Brain microvascular endothelial cell (primary cell): ENCODE measurements around the gene MYBPHL.

Experiments used
- DNase-seq: peaks from one replicate; pipeline ENCODE4 v3.0.0-alpha.2; 2020
- H3K27ac ChIP-seq: fragments of 250-450 bp; sonication (Bioruptor Pico); 2 replicates; pipeline ENCODE4 v1.5.1; 2020; ENCODE audit warnings: mild to moderate bottlenecking, moderate library complexity
- H3K27me3 ChIP-seq: fragments of 250-450 bp; sonication (Bioruptor Pico); replicated peaks from 2 replicates; pipeline ENCODE4 v1.5.1; 2020; ENCODE audit warnings: mild to moderate bottlenecking
- H3K36me3 ChIP-seq: fragments of 250-450 bp; sonication (Bioruptor Pico); replicated peaks from 2 replicates; pipeline ENCODE4 v1.5.1; 2020; ENCODE audit warnings: mild to moderate bottlenecking
- H3K4me3 ChIP-seq: 2 replicates; pipeline ENCODE4 v1.5.1; 2011; ENCODE audit warnings: low read depth, mild to moderate bottlenecking, control low read depth, low read length, moderate library complexity
- CTCF ChIP-seq: IDR thresholded peaks from 2 replicates; pipeline ENCODE4 v1.5.1; 2011; ENCODE audit warnings: low read depth, mild to moderate bottlenecking, moderate library complexity, low read length, control low read depth, inconsistent platforms; ENCODE audit errors: missing control alignments
- in situ Hi-C: cut with HindIII; loops from 2 replicates; pipeline ENCODE4 v1.10.0; 2017; ENCODE audit warnings: low sequenced_read_pairs, low pct_ligation_motif_present

The MYBPHL gene, protein sequence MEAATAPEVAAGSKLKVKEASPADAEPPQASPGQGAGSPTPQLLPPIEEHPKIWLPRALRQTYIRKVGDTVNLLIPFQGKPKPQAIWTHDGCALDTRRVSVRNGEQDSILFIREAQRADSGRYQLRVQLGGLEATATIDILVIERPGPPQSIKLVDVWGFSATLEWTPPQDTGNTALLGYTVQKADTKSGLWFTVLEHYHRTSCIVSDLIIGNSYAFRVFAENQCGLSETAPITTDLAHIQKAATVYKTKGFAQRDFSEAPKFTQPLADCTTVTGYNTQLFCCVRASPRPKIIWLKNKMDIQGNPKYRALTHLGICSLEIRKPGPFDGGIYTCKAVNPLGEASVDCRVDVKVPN

DNA sequence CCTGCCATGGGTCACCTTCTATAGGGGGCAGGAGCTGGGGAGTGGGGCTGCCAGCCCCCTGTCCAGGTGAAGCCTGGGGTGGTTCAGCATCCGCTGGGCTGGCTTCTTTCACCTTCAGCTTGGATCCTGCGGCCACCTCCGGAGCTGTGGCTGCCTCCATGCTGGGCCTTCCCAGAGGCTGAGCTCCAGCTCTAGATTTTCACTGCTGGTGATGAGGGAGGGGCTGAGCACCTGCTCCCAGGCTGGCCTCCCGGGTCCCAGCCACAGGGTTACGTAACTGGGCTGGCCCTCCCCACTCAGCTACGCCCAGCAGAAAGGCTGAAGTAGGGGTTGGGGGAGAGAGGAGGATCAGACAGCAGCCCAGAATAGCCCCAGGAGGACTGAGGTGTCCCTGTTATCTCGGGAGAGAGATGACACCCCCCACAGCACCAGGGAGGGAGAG, at the start of gene MYBPHL:
MYBPHL (minus strand) TSS at position 180 of the 442 bp plus-strand sequence; CDS start at position 160, 20 bp downstream.
- in situ Hi-C loops: no loop called here
- no peak for TF ChIP-seq CTCF
- Histone ChIP-seq H3K27ac (no peak within 1 kb of the TSS), H3K4me3 (no peak within 1 kb of the TSS), H3K36me3 (peaks cover 5% of the 10 kb centered on the region), H3K27me3 (no peaks in the 10 kb centered on the region)
- no peak for DNase-seq

GRCh38 chr1:109356505-109356904, 49.7 kb upstream of the MYBPHL start:
- no peak for DNase-seq
- TF ChIP-seq CTCF: no peak
- Histone ChIP-seq H3K27me3 (no peaks in the 10 kb centered on the region), H3K36me3 (peaks cover 10% of the 10 kb centered on the region), H3K27ac (no peak overlapping the region), H3K4me3 (no peak overlapping the region)
- in situ Hi-C loops: no loop called here

GRCh38 chr1:109354929-109355328, 48.1 kb upstream of the MYBPHL start:
- TF ChIP-seq CTCF: no peak
- no peak for DNase-seq
- in situ Hi-C loops: no loop called here
- H3K27ac ChIP-seq: no peak overlapping the region
- H3K36me3 ChIP-seq: peaks cover 17% of the 10 kb centered on the region
- H3K4me3 ChIP-seq: no peak overlapping the region
- no peaks in the 10 kb centered on the region for H3K27me3 ChIP-seq

DNA sequence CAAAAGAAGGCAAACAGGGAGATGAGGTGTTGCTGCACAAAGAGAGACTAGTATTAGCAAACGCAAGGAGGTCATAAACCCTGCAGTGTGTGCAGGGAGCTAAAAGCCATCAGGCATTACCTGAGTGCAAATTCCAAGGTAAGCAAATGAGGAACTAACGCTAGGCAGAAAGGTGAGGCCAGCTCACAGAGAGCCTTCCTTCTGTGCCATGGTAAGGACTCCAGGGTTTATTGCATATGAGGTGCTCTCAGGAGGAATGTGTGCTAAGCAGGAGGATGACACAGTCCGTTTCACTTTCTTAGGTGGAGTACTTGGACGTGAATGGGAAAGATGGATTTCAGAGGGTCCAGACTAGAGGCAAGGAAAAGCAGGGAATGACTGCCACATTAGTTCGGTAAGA, 44.6 kb upstream of the MYBPHL start:
- Histone ChIP-seq H3K4me3 (no peak overlapping the region), H3K27me3 (no peaks in the 10 kb centered on the region), H3K27ac (no peak overlapping the region), H3K36me3 (peaks cover 32% of the 10 kb centered on the region)
- no peak for DNase-seq
- no peak for TF ChIP-seq CTCF
- in situ Hi-C loops: no loop called here

DNA sequence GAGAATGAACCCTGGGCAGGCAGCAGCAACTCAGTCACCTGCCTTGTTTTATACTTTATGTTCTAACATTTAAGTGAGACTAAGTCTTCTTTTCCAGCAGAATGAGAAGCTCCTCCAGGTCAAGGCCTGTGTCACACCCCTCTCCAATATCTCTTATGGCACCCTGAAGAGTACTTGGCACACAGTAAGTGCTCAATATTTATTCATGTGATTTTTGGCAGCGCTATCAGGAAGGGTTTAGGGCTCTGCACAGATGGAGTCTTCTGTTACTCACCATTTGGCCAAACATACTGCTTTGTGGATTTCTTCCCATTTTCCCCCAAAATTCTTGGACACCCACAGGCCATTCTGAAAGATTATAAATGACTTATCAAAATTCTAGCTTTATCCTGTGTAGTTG, 43.8 kb upstream of the MYBPHL start:
- in situ Hi-C loops: no loop called here
- Histone ChIP-seq H3K27ac (no peak overlapping the region), H3K27me3 (no peaks in the 10 kb centered on the region), H3K36me3 (peaks cover 33% of the 10 kb centered on the region), H3K4me3 (no peak overlapping the region)
- TF ChIP-seq CTCF: no peak
- no peak for DNase-seq

GRCh38 chr1:109350182-109350581, 43.4 kb upstream of the MYBPHL start:
- no peak for DNase-seq
- TF ChIP-seq CTCF: no peak
- in situ Hi-C loops: no loop called here
- Histone ChIP-seq H3K36me3 (peaks cover 36% of the 10 kb centered on the region), H3K27me3 (no peaks in the 10 kb centered on the region), H3K4me3 (no peak overlapping the region), H3K27ac (no peak overlapping the region)
